NB4 (cell line): ENCODE results near the gene CLIC1.

ENCODE experiments used
- POLR2A ChIP-seq: IDR thresholded peaks from 2 replicates; pipeline ENCODE4 v1.6.1; 2011; ENCODE audit warnings: mild to moderate bottlenecking; ENCODE audit not compliant: insufficient read length; ENCODE audit errors: extremely low read depth
- TF ChIP-seq, protein P1 (sequence below): IDR thresholded peaks from 2 replicates; pipeline ENCODE4 v1.6.1; 2011; ENCODE audit warnings: low read depth, low read length
- TF ChIP-seq, protein P2 (sequence below): IDR thresholded peaks from one replicate; pipeline ENCODE4 v1.5.1; 2012; ENCODE audit warnings: low read depth, low read length

DNA sequence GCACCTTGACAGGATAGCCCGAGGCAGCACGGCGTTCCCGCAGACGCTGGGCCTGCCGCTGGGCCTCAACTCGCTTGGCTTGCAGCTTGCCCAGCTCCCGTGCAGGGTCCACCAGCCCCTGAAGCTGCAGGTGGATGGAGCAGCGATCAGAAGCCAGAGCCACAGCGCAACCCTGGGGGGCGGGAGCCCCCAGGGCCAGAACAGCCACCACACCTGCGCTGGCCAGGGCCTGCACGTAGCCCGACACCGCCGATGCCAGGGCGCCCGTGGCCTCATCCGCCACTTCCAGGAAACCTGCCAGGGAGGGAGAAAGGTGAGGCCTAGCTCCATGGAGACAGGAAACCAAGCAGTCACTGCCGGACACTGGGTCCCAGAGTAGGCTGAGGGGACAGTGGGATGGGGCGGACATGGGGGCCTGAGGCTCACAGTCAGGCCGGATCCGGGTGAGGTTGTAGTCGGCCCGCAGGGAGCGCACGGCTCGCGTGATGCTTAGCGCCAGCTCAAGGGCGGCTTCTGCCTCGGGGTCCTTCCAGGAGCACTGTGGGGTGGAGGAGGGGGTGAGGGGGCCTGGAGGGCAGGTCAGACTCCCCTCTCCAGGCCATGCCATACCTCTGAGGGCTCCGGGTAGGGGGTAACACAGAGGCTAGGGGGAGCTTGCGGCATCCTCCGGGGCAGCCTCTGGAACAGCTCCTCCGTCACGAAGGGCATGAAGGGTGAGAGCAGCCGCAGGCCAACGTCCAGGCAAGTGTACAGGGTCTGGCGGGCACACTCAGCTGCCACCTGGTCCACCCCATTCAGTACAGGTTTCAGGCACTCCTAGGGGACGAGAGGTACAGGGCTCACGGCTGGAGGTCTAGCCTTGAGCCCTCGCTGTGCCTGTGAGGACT, 42.9 kb upstream of the CLIC1 start:
- TF ChIP-seq, protein P1, sequence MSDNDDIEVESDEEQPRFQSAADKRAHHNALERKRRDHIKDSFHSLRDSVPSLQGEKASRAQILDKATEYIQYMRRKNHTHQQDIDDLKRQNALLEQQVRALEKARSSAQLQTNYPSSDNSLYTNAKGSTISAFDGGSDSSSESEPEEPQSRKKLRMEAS: no peak
- no peak for TF ChIP-seq POLR2A
- TF ChIP-seq, protein P2, sequence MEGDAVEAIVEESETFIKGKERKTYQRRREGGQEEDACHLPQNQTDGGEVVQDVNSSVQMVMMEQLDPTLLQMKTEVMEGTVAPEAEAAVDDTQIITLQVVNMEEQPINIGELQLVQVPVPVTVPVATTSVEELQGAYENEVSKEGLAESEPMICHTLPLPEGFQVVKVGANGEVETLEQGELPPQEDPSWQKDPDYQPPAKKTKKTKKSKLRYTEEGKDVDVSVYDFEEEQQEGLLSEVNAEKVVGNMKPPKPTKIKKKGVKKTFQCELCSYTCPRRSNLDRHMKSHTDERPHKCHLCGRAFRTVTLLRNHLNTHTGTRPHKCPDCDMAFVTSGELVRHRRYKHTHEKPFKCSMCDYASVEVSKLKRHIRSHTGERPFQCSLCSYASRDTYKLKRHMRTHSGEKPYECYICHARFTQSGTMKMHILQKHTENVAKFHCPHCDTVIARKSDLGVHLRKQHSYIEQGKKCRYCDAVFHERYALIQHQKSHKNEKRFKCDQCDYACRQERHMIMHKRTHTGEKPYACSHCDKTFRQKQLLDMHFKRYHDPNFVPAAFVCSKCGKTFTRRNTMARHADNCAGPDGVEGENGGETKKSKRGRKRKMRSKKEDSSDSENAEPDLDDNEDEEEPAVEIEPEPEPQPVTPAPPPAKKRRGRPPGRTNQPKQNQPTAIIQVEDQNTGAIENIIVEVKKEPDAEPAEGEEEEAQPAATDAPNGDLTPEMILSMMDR: no peak
